Endothelial cell of umbilical vein (primary cell): ENCODE measurements around the gene SLC26A11.

ENCODE experiments used
- CTCF ChIP-seq, 2 donors: IDR thresholded peaks; 1 replicate in 1 of 2; 2 replicates in 1 of 2; pipeline ENCODE4 v1.5.1; 2011; ENCODE audit warnings: low read length in 2 of 2, mild to moderate bottlenecking in 2 of 2, moderate library complexity in 2 of 2, control low read depth in 1 of 2, inconsistent platforms in 1 of 2, low read depth in 1 of 2; ENCODE audit not compliant: insufficient read depth in 1 of 2; ENCODE audit errors: extremely low read depth in 1 of 2
- EZH2 ChIP-seq: IDR thresholded peaks from 2 replicates; pipeline ENCODE4 v1.6.1; 2012; ENCODE audit warnings: borderline replicate concordance, low read depth, mild to moderate bottlenecking, moderate library complexity, low read length, inconsistent platforms; ENCODE audit not compliant: severe bottlenecking
- FOS ChIP-seq: IDR thresholded peaks from 2 replicates; pipeline ENCODE4 v1.6.1; 2011; ENCODE audit warnings: mild to moderate bottlenecking, low read length, moderate library complexity, borderline replicate concordance; ENCODE audit not compliant: insufficient read depth
- JUN ChIP-seq: IDR thresholded peaks from 2 replicates; pipeline ENCODE4 v1.6.1; 2011; ENCODE audit warnings: borderline replicate concordance, low read depth; ENCODE audit not compliant: insufficient read length, insufficient read depth
- MAX ChIP-seq: IDR thresholded peaks from 2 replicates; pipeline ENCODE4 v1.6.1; 2011; ENCODE audit not compliant: insufficient read depth, insufficient read length
- MYC ChIP-seq: IDR thresholded peaks from one replicate; pipeline ENCODE4 v1.6.1; 2011; ENCODE audit warnings: mild to moderate bottlenecking, low read depth, low read length
- POLR2A ChIP-seq: IDR thresholded peaks from 2 replicates; pipeline ENCODE4 v1.6.1; 2012; ENCODE audit warnings: low read depth, mild to moderate bottlenecking, control low read depth, low read length
- POLR2AphosphoS5 ChIP-seq: IDR thresholded peaks from 2 replicates; pipeline ENCODE4 v1.6.1; 2012; ENCODE audit warnings: low read depth, mild to moderate bottlenecking, control low read depth, low read length, moderate library complexity; ENCODE audit not compliant: insufficient read depth

GRCh38 chr17:80212109-80212508 lies 8.1 kb upstream of the SLC26A11 start:
- TF ChIP-seq MYC (no peak), POLR2AphosphoS5 (no peak), POLR2A (no peak), CTCF (IDR thresholded peaks at IDR 0.05; ENCODE audit: extremely low read depth in 1 of 2, insufficient read depth in 1 of 2, low read depth in 1 of 2, low read length in 2 of 2) (no peak), JUN (no peak), FOS (no peak), MAX (no peak), EZH2 (no peak)
